Measurements from ENCODE around the gene PUS10.

PUS10 gene

DNA sequence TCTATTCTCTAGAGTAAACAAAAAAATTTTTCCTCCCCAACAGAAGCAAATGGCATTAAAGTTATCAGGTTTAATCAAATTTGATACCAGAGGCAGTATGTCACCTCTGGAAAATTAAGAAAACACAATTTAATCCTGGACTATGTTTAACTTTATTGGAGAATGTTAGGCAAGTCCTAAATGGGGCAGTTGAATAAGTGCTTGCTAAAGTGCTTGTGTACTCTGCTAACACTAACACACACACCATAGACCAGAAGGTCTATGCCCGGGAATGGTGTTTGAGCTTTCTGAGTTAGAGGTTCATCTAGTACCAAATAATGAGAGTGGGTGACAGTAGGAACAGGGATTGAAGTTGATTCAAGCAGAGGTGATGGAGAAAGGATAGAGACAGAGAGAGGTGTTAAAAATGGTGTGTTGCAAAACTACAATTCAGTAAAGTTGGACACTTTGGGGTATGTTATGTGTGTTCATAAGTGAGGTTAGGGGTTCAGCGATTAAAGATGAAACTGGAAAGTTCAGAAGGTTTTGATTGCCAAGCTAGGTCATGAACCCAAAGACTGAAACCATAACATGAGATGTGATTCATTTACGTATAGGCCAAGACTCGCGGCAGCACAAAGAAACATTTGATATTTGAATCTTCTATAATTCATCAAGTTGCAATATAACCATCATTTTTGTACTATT is 41.0 kb downstream of the PUS10 start:
- DNase-seq = no peak
- intact Hi-C loops (cut with DNase I) = no loop called here

DNA sequence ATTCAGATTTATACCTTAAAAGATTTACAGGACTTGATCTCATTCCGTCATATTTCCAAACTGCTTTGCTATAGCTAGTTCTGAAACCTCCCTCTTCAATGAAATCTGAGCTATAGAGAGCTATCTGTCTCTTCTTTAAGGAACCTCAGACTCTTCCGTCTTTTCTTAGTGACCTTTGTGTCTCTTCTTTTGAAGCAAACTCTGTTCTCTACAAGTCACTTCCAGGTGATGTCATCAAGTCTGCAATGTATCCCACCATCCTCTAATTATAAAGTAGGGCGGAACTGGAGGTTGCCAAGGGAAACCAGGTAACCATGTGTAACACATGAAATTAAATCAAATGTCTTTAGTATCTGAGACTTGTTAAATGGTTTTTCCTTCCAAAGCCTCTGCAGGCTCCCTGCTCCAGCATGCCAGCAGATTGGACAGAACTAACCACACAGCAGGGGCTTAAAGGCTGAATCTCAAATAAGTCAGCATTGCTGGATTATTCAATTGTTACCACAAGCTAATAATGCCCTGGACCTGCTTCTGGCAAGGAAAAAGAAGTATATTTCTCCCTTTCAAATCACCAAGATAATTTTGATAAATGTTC is 41.7 kb downstream of the PUS10 start:
- DNase-seq = no peak
- intact Hi-C loops (cut with DNase I) = no loop called here

DNA sequence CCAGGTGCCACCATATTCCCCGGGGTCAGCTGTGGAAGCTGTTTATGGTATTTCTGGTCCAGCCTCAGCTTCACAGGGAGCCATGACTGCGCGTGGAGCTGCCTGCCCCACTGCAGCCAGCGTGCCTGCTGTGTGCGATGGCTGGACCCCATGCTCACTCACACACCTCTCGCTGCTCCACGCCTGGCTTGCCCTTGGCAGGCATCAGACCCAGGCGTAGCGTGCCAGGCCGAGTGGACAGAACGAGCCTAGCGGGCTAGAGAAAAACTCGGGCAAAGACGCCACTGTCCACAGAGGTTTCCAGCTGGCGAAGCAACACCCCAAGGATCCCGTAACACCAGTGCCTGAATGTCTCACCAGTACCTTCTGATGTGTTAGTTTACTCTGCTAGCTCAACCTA is 43.4 kb downstream of the PUS10 start:
- DNase-seq = no peak
- intact Hi-C loops (cut with DNase I) = no loop called here

DNA sequence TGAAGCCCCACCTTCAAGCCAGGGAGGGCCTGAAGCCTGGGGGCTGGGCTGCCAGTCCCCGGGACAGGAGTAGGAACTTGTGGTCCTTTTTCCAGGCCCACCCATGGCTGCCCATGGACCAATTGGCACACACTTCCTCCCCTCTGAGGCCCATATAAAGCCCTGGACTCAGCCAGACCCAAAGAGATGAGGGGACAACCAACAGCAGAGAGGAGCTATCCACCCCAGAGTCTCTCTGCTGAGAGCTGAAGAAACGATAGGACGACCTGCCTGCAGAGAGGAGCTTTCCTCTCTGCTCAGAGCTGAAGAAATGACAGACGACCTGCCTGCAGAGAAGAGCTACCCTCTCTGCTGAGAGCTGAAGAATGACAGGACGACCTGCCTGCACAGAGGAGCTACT is 44.4 kb downstream of the PUS10 start:
- intact Hi-C loops (cut with DNase I) = no loop called here
- no peak for DNase-seq

DNA sequence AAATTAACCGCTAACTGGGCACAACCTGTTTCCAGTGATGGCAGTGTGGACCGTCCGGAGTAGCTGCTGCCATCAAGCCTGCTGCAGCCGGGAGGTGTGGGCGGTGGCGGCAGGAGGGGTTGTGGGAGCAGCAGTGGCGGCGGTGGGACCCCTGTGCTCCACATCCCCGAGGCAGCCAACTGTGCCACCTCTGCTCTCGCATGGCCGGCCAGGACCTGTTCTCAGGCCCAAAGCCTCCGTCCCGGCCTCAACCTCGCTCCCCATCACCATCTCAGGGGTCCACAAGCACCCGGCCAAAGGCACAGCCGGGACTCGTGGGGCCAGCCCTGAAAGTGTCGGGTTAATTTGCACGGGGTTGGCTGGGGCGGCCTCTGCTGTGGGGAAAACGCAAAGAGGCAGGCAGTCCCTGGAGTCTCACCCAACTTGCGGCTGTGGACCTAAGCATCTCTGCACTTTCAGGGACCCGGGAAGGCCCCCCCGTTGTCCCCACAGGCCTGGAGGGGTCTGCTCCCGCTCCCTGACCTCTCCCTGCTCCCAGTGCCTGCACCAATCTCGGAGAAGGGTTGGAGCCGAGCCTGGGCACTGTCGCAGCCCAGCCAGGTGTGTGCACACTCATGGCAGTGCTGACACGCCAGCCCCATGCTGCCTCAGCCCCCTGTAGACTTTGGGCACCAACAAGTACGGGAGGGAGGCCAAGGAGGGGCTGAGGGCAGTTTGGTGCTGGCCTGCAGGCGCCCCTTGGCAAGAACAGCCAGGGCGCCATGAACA is 45.0 kb downstream of the PUS10 start:
- intact Hi-C loops (cut with DNase I) = no loop called here
- no peak for DNase-seq

DNA sequence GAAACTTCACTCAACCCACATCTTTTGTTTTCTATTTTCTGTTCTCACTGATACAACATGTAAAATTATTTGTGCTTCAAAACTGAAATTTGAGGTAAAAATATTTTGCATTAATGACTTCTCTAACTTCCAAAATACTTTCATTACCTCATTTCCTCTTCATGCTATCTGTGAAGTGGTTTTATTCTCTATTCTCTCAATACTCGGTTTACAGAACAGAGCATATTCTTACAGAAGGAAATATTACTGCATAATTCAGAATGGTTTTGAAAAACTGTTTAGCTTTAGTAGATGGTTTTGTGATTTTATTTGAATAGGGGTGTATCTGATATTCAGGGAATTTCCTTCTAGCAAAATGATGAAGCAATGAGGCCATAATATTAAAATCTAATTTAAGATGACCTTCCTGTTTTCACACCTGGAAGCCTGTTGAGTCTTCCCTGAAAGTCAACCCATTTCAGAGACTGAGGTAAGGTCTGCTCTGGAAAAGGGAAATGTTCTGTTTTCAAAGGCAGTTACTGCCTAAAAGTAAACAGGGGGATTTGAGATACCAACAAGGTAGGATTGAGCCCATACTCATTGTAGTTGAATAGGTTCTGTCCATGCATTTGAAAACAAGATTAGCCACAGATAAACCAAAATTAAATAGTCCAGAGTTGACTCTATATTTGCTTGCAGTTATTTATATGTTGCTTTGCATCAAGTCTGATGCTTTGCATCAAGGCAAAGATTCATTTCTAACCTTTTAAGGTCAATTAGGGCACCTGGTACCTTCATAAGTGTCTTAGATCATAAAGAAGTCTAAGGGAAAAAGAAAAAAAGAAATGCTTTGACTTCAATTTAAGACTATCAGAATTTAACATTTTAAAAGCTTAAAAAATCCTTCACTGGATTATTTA is 51.3 kb downstream of the PUS10 start:
- no peak for DNase-seq
- intact Hi-C loops (cut with DNase I) = no loop called here

DNA sequence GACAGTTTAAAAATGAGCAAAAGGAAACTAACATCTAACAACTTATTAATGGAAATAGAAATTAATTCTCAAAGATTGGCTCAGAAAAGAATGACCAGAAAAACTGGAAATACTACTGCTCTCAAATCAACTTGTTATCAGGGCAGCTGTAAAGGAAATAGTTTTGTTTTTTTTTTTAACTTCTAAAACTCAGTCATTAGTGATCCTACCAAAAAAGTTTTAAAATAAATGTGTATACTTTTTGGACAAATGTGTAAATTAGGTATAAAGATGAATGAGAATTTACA is 52.6 kb downstream of the PUS10 start:
- intact Hi-C loops (cut with DNase I) = no loop called here
- DNase-seq = no peak

DNA sequence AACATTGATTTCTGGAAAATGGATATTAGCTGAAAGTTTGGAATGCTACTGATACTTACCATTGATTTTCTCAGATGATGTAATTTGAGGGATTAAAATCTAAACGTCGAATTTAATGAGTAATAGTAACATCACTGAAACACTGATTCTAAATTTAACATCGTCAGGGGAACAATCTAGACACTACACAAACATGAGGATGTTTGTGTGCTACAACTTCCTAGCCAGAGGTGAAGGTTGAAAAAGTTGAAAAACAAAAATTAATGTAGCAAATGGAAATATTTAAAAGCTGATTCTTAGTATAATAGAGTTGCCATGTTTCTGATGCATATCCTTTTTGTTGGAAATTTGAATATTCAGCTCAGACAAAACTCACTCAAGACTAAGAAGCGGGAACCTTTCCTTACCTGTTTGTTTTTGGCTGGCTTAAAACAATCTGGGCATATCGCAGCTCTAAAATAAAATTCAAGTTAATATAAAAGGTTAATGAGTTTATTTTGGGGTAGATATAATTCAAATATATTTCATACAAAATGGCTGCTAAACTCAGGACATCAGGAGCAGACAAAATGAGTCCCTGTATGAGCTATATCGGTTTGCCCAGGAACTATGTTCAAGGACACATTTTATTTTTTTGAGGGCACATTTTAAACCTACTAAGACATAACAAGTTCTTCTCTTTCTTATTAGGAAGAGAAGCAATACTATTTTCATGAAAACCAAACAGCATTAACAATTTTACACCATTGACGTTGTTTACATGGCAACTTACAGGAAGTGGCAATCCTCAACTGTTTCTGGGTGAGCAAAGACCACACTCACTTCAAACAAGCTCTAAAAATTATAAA is 53.2 kb downstream of the PUS10 start:
- intact Hi-C loops (cut with DNase I) = no loop called here
- no peak for DNase-seq

DNA sequence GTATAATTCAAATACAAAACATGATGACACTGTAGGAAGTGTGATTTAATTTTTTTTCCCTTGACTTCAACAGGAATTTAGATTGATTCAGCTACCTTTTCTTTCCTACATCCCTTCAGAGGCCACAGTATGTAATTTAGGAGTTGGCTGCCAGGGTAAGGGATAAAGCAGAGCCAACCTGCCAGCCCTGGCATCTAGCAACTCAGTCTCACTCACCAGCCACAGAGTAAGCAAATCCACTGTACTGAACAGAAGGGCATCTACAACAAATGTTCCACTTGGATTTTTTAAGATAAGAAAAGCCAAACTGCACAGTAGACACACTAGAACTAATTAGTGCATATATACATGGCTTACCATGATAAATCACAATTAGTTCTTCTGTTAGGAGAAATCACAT is 54.9 kb downstream of the PUS10 start:
- no peak for DNase-seq
- intact Hi-C loops (cut with DNase I) = no loop called here

DNA sequence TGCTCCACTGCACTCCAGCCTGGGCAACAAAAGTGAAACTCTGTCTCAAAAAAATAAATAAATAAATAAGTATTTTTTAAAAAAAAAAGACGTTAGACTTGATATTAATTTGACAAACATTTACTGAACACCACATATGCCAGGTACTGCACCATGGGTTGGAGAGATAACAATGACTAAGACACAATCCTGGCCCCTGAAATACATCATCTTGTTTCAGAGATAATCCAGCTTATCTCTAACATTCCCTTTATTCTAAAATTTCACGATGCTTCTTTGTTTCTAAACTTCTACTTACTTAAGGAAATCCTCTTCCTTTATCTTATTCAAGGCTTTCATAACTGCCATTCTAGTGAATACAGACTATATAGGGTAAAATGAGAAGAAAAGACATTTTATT is 55.5 kb downstream of the PUS10 start:
- intact Hi-C loops (cut with DNase I) = no loop called here
- DNase-seq = no peak

DNA sequence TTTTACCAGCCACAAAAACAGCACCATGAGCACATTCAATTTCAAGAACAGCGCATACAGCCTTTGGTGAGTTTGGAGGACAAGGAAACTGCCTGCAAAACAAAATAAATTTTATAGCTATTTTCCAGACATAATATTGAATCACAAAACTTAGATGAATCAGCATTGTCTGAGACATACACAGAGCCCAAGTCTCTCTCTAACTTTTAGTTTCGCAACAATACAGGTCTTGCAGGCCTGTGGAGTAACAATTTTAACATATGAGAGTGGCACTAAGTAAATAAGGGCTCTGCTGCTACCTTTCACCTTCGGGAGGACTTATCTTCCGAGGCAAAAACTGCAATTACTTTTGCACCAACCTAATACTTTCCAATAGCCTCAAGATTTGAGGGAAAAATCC is 56.6 kb downstream of the PUS10 start:
- DNase-seq = no peak
- intact Hi-C loops (cut with DNase I) = no loop called here

DNA sequence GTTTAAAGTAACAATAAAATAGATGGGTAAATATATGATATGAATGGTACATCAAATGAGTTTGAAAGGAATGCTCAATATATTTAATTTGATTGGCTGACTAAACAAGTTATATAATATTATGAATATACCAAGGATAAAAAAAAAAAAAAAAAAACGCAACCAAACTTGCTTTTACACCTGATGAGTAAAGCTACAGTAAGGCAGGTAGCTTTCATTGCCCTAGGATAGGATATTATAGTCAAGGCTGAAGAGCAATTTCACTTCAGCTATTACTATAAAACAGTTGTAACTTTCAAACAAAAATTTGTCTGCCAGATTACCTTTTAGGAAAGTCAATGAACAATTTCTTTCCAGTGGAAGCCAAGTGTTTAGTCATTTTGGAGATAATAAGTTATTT is 57.3 kb downstream of the PUS10 start:
- intact Hi-C loops (cut with DNase I) = no loop called here
- DNase-seq = no peak

DNA sequence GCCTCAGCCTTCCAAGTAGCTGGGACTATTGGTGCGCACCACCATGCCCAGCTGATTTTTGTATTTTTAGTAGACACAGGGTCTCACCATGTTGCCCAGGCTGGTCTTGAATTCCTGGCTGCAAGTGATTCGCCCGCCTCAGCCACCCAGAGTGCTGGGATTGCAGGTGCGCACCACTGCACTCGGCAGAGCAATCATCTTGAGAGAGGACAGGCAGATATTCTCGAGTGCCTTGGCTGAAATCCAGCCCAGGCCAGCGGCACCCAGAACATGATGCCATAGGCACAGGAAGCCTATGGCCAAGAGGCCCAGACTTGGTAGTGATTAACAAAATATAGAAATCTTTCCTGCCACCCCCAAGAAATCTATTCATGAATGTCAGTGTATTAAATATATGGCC is 58.6 kb downstream of the PUS10 start:
- intact Hi-C loops (cut with DNase I) = no loop called here

DNA sequence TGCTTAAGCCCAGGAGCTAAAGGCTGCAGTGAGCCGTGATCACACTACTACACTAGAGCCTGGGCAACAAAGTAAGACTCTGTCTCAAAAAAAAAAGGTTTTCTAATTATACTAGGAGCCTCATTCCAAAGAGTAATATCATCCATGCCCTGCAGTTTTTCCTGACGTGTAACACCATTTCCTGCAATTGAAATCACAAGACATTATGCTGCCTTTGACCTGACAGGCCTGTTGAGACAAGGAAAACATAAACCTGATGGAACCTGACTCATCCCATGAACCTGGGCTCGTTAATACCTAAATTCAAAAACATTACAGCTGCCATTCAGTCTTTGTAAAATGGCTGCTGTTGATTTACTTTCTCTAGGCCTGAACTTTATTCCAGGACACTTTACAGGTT is 59.3 kb downstream of the PUS10 start:
- DNase-seq = no peak
- intact Hi-C loops (cut with DNase I) = no loop called here

More for the DNA sequence above, 58.6 kb downstream of the PUS10 start:
- no peak for DNase-seq

DNA sequence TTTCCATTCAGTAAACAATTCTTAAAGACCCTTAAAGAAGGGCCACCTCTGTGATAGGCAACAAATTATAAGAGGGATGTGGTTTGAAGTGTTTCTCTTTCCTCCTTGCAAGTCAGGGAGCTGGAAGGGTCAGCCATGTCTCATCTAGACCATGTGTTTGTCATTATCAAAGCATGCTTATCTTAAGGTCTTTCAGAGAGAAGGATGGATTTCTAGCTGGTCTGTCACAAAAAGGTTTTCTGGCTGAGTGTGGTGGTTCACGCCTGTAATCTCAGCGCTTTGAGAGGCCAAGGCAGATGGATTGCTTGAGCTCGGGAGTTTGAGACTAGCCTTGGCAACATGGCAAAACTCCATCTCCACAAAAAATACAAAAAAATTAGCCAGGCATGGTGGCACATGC is 59.7 kb downstream of the PUS10 start:
- DNase-seq = no peak
- intact Hi-C loops (cut with DNase I) = no loop called here

DNA sequence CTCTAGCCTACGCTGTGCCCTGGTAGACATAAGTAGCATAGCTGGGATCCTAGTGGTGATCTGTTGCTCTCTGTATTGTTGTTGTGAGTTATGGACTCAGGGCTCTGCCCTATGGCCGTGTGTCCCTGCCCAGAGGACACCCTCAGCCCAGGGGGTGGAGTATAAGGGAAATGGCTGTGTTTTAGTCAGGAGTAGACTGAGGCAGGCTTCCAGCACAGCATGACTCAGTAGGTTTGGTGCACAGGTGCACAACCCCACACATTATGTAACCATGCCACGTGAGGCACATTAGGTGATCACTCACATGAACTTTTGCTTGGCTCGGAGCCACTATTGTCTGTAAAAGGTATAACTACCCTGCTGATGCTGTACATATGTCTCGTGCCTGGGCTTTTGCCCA is 60.4 kb downstream of the PUS10 start:
- DNase-seq = peak in 18 of 42 donors; percentile 8 to 64 (median 26)

DNA sequence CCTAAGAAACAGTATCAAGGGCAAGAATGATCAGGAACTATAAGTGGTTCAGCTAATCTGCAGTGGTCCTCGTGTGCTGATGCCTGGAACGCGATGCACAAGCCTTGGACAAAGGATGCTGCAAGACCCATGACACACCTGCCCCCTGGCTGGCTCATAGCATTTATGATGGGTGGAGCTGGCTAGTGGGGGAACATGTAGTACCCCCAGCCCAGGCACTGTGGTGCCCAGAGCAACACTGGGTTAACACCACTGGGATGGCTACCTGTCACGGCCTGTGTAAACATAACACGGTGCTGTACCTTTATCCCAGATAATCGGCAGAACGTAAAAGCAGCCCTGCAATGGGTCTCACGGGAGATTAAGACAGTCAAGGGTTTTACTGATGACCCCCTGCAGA is 60.8 kb downstream of the PUS10 start:
- no peak for DNase-seq
- intact Hi-C loops (cut with DNase I) = no loop called here

More for the DNA sequence above, 60.4 kb downstream of the PUS10 start:
- intact Hi-C loops (cut with DNase I) = no loop called here

DNA sequence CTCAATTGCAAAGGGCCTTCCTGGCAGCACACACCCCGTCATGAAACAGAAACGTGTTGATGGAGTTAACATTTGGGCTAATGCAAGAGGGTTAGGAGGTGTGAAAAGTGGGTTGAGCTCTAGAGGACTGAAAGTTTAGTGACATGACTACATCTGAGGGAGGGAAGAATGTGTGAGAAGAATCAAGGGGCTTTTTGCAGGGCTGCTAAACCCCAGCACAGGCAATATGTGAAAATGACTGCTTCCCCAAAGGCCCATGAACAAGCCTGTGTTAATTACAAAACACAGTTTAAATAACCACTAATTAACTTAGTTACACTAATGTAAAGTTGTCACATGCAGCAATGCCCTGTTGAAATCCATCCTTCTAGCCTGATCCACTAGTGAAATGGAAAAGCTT is 63.9 kb downstream of the PUS10 start:
- no peak for DNase-seq
- intact Hi-C loops (cut with DNase I) = no loop called here

All from head of caudate nucleus (tissue), 42 donors.